Activated CD8-positive, alpha-beta T cell treated with anti-CD3 and anti-CD28 coated beads for 36 hours (primary cell): ENCODE results near the gene ATRN. TPM values are rescaled to one million over a fixed set of nuclear protein-coding genes. Genes with fewer than 3 reads are reported as not detected.

Source experiments
- ATAC-seq: fragments of 200-7000 bp; cut with Tn5 transposase; one replicate; pipeline ENCODE4 v1.10.0; 2021; ENCODE audit warnings: mild to moderate bottlenecking, moderate library complexity
- CTCF ChIA-PET: fragments of 350-600 bp; sonication (Branson Sonifier 250); formaldehyde crosslinking; loops from one replicate; lab custom pipeline; 2021; ENCODE audit warnings: antibody characterized with exemption; lab: Charles Lee
- POLR2A ChIA-PET: fragments of 350-600 bp; sonication (Branson Sonifier 250); formaldehyde crosslinking; loops from one replicate; lab custom pipeline; 2021; ENCODE audit warnings: antibody characterized with exemption; lab: Charles Lee
- DNase-seq: peaks from one replicate; pipeline ENCODE4 v3.0.0-alpha.2; 2020
- H3K27ac Mint-ChIP-seq: one replicate; pipeline ENCODE4 v1.8.0; 2021; ENCODE audit warnings: mild to moderate bottlenecking, mixed read lengths
- H3K27me3 Mint-ChIP-seq: one replicate; pipeline ENCODE4 v1.8.0; 2021; ENCODE audit warnings: mixed read lengths
- H3K36me3 Mint-ChIP-seq: one replicate; pipeline ENCODE4 v1.8.0; 2021; ENCODE audit warnings: low read depth, mixed read lengths
- H3K4me1 Mint-ChIP-seq: one replicate; pipeline ENCODE4 v1.8.0; 2021; ENCODE audit warnings: low read depth, mixed read lengths
- H3K4me3 Mint-ChIP-seq: one replicate; pipeline ENCODE4 v1.8.0; 2021; ENCODE audit warnings: mild to moderate bottlenecking, moderate library complexity, mixed read lengths
- H3K9me3 Mint-ChIP-seq: one replicate; pipeline ENCODE4 v1.8.0; 2021; ENCODE audit warnings: mixed read lengths
- CTCF ChIP-seq: fragments of 200-600 bp; IDR thresholded peaks from one replicate; pipeline ENCODE4 v1.8.0; 2022; ENCODE audit warnings: antibody characterized with exemption, mild to moderate bottlenecking
- intact Hi-C: fragments of 100-400 bp; cut with micrococcal nuclease; formaldehyde crosslinking; loops from one replicate; pipeline ENCODE4 v1.10.0; 2022
- total RNA-seq, 2 experiments: library from RNA; stranded (reverse); gene quantifications; one replicate each; pipeline ENCODE4 v1.2.3, GENCODE V29; 2021

The ATRN gene
- total RNA-seq, 2 experiments from 2014 or later: 8.2 to 8.6 TPM

DNA sequence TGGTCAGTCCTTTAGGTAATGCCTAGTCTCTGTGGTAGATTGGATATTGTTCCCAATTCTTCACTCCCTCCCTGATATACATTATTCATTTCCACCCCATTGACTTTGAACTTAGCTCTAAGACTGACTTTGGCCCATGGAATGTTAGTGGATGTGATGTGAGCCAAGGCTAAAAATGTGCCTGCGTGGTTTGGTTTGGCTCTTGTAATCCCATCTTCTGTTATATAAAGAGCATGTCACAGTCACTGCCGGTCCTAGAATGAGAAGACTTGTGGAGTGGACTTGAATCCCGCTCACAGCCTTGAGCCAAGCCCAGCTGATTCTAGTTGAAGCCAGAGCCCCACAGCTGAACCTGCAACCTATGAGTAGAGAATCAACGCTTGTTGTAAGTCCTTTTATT, 39.7 kb upstream of the ATRN start:
- Mint-ChIP-seq H3K27me3 (peaks cover 9% of the 10 kb centered on the region), H3K36me3 (no peaks in the 10 kb centered on the region), H3K4me3 (no peak overlapping the region), H3K9me3 (no peaks in the 10 kb centered on the region), H3K27ac (no peak overlapping the region), H3K4me1 (no peaks in the 10 kb centered on the region)
- intact Hi-C loops: no loop called here
- CTCF ChIA-PET: interaction anchor here (1.0 kb wide), 1 partner anchor 89 kb away, joined by 3 read pairs; no protein-coding TSS in a partner anchor
- ATAC-seq (no peak), DNase-seq (no peak)
- TF ChIP-seq CTCF: no peak
- POLR2A ChIA-PET: no interaction called here

DNA sequence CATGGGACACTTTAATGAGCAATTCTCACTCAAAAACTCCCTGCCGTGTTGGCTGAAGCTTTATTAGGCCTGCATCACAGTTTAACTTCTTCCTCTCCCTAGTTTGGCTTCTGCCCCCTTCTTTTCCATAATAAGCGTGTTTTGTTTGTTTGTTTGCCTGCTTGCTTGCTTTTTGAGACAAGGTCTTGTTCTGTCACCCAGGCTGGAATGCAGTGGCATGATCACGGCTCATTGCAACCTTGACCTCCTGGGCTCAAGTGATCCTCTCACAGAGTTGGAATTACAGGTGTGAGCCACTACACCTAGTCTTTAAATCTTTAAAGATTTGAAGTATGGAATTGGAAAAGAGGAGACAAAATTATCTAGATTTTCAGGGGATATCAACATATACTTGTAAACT, 38.0 kb upstream of the ATRN start:
- no peak overlapping the region for H3K4me3 Mint-ChIP-seq
- H3K27me3 Mint-ChIP-seq: peaks cover 9% of the 10 kb centered on the region
- H3K36me3 Mint-ChIP-seq: no peaks in the 10 kb centered on the region
- TF ChIP-seq CTCF: no peak
- H3K4me1 Mint-ChIP-seq: no peaks in the 10 kb centered on the region
- no peaks in the 10 kb centered on the region for H3K9me3 Mint-ChIP-seq
- ATAC-seq: no peak
- intact Hi-C loops: no loop called here
- CTCF ChIA-PET: no interaction called here
- H3K27ac Mint-ChIP-seq: no peak overlapping the region
- DNase-seq: no peak
- POLR2A ChIA-PET: no interaction called here

DNA sequence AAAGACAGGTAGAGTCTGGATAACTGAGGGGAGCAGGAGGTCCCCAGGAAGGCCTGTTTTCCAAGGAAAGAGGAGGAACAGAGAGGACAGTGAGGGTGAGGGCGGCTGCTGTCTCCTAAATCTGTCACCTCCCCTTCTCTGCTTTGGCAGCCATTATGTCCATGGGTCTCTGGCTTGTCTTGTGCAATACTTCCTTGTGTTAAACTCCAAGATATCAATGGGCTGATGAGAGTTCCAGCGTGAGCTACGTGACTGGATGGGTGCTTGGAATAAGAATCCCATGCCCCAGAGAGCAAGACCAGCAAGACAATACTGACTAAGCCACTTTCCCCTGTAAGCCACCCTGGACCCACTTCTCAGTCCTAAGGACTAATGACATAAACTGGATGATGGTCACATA, 37.1 kb upstream of the ATRN start:
- POLR2A ChIA-PET: no interaction called here
- Mint-ChIP-seq H3K36me3 (no peaks in the 10 kb centered on the region), H3K4me1 (no peaks in the 10 kb centered on the region), H3K27ac (no peak overlapping the region), H3K9me3 (no peaks in the 10 kb centered on the region), H3K27me3 (peaks cover 9% of the 10 kb centered on the region), H3K4me3 (no peak overlapping the region)
- intact Hi-C loops: no loop called here
- DNase-seq (no peak), ATAC-seq (no peak)
- no peak for TF ChIP-seq CTCF
- CTCF ChIA-PET: no interaction called here

- no peak for TF ChIP-seq CTCF
- ATAC-seq (no peak), DNase-seq (no peak)
- Mint-ChIP-seq H3K9me3 (no peaks in the 10 kb centered on the region), H3K27ac (no peak overlapping the region), H3K36me3 (no peaks in the 10 kb centered on the region), H3K4me3 (no peak overlapping the region), H3K27me3 (peaks cover 9% of the 10 kb centered on the region), H3K4me1 (no peaks in the 10 kb centered on the region)
- intact Hi-C loops: no loop called here
- POLR2A ChIA-PET: no interaction called here
- CTCF ChIA-PET: no interaction called here
These were observed 36.6 kb upstream of the ATRN start for GRCh38 chr20:3434232-3434631.

DNA sequence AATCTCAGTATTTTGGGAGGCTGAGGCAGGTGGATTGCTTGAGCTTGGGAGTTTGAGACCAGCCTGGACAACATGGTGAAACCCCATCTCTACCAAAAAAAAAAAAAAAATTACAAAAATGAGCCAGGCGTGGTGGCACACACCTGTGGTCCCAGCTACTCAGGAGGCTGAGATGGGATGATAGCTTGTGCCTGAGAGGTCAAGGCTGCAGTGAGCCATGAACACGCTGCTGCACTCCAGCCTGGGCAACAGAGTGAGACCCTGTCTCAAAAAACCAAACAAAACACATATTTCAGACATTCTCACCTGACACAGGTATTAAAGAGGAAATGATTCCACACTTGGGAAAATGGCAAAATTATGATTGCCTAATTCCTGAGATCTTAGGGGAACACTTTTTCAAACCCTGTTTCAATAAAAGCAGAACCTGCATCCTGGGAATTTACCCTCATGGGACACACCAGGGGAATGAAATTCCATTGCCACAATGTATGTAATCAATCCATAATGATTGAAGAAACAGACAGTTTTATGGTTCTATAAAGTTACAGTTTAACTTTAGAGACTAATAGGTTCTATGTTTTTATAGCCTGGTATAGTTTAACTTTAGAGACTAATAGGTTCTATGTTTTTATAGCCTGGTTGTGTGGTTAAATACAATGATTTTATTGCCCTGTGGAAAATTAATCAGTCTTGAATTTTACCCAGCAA, 33.8 kb upstream of the ATRN start:
- no peak overlapping the region for H3K27ac Mint-ChIP-seq
- DNase-seq (no peak), ATAC-seq (no peak)
- CTCF ChIA-PET: no interaction called here
- no peak overlapping the region for H3K4me3 Mint-ChIP-seq
- H3K36me3 Mint-ChIP-seq: no peaks in the 10 kb centered on the region
- no peak for TF ChIP-seq CTCF
- no peaks in the 10 kb centered on the region for H3K27me3 Mint-ChIP-seq
- POLR2A ChIA-PET: interaction anchor here (0.6 kb wide), 1 partner anchor 228 kb away, joined by 3 read pairs; no protein-coding TSS in a partner anchor
- no peaks in the 10 kb centered on the region for H3K9me3 Mint-ChIP-seq
- no peaks in the 10 kb centered on the region for H3K4me1 Mint-ChIP-seq
- intact Hi-C loops: no loop called here
